H9 (cell line): ENCODE results near the gene HMG20B. TPM values are rescaled to one million over a fixed set of nuclear protein-coding genes. Genes with fewer than 3 reads are reported as not detected.

Experiments used
- DNase-seq: peaks from one replicate; pipeline ENCODE4 v3.0.0-alpha.2; 2017
- H2AFZ ChIP-seq: one replicate; pipeline ENCODE4 v1.6.1; 2013; ENCODE audit warnings: mild to moderate bottlenecking, low read length, control low read depth, moderate library complexity
- H2AK5ac ChIP-seq: 2 replicates; pipeline ENCODE4 v1.6.1; 2013; ENCODE audit warnings: low read length, control low read depth, mixed read lengths; ENCODE audit not compliant: insufficient read length
- H2BK120ac ChIP-seq: one replicate; pipeline ENCODE4 v1.6.1; 2013; ENCODE audit warnings: low read depth, mild to moderate bottlenecking, low read length, control low read depth, inconsistent platforms; ENCODE audit not compliant: poor library complexity, severe bottlenecking
- H2BK12ac ChIP-seq: 2 replicates; pipeline ENCODE4 v1.6.1; 2013; ENCODE audit warnings: low read length, control low read depth, mixed read lengths, low read depth; ENCODE audit not compliant: insufficient read length
- H2BK15ac ChIP-seq: 2 replicates; pipeline ENCODE4 v1.6.1; 2013; ENCODE audit warnings: low read depth, low read length, control low read depth
- H2BK20ac ChIP-seq: one replicate; pipeline ENCODE4 v1.6.1; 2013; ENCODE audit warnings: low read depth, mild to moderate bottlenecking, low read length, control low read depth, inconsistent platforms; ENCODE audit not compliant: poor library complexity, severe bottlenecking
- H2BK5ac ChIP-seq: 2 replicates; pipeline ENCODE4 v1.6.1; 2013; ENCODE audit warnings: low read length, control low read depth, mixed read lengths; ENCODE audit not compliant: insufficient read length
- H3K14ac ChIP-seq: 2 replicates; pipeline ENCODE4 v1.6.1; 2013; ENCODE audit warnings: low read length, control low read depth; ENCODE audit not compliant: insufficient read depth
- H3K18ac ChIP-seq: 2 replicates; pipeline ENCODE4 v1.6.1; 2013; ENCODE audit warnings: low read depth, mild to moderate bottlenecking, mixed read lengths, low read length, control low read depth; ENCODE audit not compliant: insufficient read length
- H3K23ac ChIP-seq: 2 replicates; pipeline ENCODE4 v1.6.1; 2013; ENCODE audit warnings: low read length, control low read depth, mixed read lengths, low read depth; ENCODE audit not compliant: insufficient read length
- H3K23me2 ChIP-seq: 2 replicates; pipeline ENCODE4 v1.6.1; 2013; ENCODE audit warnings: low read depth, mild to moderate bottlenecking, mixed read lengths, low read length, control low read depth; ENCODE audit not compliant: insufficient read length, poor library complexity, severe bottlenecking
- H3K27ac ChIP-seq: 2 replicates; pipeline ENCODE4 v1.5.1; 2013; ENCODE audit warnings: low read length, control low read depth, mixed read lengths, low read depth; ENCODE audit not compliant: insufficient read length
- H3K27me3 ChIP-seq: 2 replicates; pipeline ENCODE4 v1.6.1; 2013; ENCODE audit warnings: low read length, control low read depth, inconsistent platforms; ENCODE audit not compliant: insufficient read depth
- H3K4ac ChIP-seq: 2 replicates; pipeline ENCODE4 v1.6.1; 2013; ENCODE audit warnings: low read depth, mild to moderate bottlenecking, control low read depth, inconsistent platforms, low read length, moderate library complexity
- H3K4me1 ChIP-seq: 2 replicates; pipeline ENCODE4 v1.6.1; 2013; ENCODE audit warnings: low read length, control low read depth, inconsistent platforms; ENCODE audit not compliant: insufficient read depth
- H3K4me2 ChIP-seq: 2 replicates; pipeline ENCODE4 v1.6.1; 2013; ENCODE audit warnings: low read length, control low read depth, mixed read lengths; ENCODE audit not compliant: insufficient read length, insufficient read depth
- H3K56ac ChIP-seq: 2 replicates; pipeline ENCODE4 v1.6.1; 2013; ENCODE audit warnings: low read depth, mild to moderate bottlenecking, mixed read lengths, low read length, control low read depth; ENCODE audit not compliant: insufficient read length
- H3K79me1 ChIP-seq: 2 replicates; pipeline ENCODE4 v1.6.1; 2013; ENCODE audit warnings: low read depth, mild to moderate bottlenecking, moderate library complexity, low read length, control low read depth, inconsistent platforms; ENCODE audit not compliant: insufficient read depth, poor library complexity, severe bottlenecking
- H3K79me2 ChIP-seq: 2 replicates; pipeline ENCODE4 v1.6.1; 2013; ENCODE audit warnings: low read length, control low read depth, inconsistent platforms; ENCODE audit not compliant: insufficient read depth
- H3K9ac ChIP-seq: 2 replicates; pipeline ENCODE4 v1.6.1; 2013; ENCODE audit warnings: low read length, control low read depth, mixed read lengths; ENCODE audit not compliant: insufficient read length; ENCODE audit errors: extremely low read depth
- H3K9me3 ChIP-seq: one replicate; pipeline ENCODE4 v1.6.1; 2013; ENCODE audit warnings: low read depth, low read length, inconsistent platforms; ENCODE audit not compliant: control insufficient read depth
- H3T11ph ChIP-seq: one replicate; pipeline ENCODE4 v1.6.1; 2013; ENCODE audit warnings: mild to moderate bottlenecking, low read length, control low read depth, inconsistent platforms
- H4K20me1 ChIP-seq: one replicate; pipeline ENCODE4 v1.6.1; 2013; ENCODE audit not compliant: control insufficient read depth, insufficient read length, insufficient read depth
- H4K5ac ChIP-seq: 2 replicates; pipeline ENCODE4 v1.6.1; 2013; ENCODE audit warnings: low read depth, mild to moderate bottlenecking, mixed read lengths, low read length, control low read depth; ENCODE audit not compliant: insufficient read length
- H4K8ac ChIP-seq: replicated peaks from 2 replicates; pipeline ENCODE4 v1.6.1; 2013; ENCODE audit warnings: low read length, control low read depth, mixed read lengths, low read depth; ENCODE audit not compliant: insufficient read length
- H4K91ac ChIP-seq: 2 replicates; pipeline ENCODE4 v1.6.1; 2013; ENCODE audit warnings: low read depth, mild to moderate bottlenecking, moderate library complexity, mixed read lengths, low read length, control low read depth; ENCODE audit not compliant: insufficient read length
- H3K27ac Mint-ChIP-seq, 3 experiments: 2 replicates in 2 of 3; 3 replicates in 1 of 3; pipeline ENCODE4 v1.8.0; 2020 to 2021; ENCODE audit warnings: mixed read lengths in 3 of 3, mild to moderate bottlenecking in 1 of 3, moderate library complexity in 1 of 3
- H3K27me3 Mint-ChIP-seq: 2 replicates; pipeline ENCODE4 v1.8.0; 2021; ENCODE audit warnings: low read depth, mild to moderate bottlenecking, moderate library complexity, mixed read lengths
- H3K36me3 Mint-ChIP-seq, 3 experiments: 2 replicates in 2 of 3; 3 replicates in 1 of 3; pipeline ENCODE4 v1.8.0; 2020 to 2021; ENCODE audit warnings: low read depth in 3 of 3, mixed read lengths in 3 of 3; ENCODE audit not compliant: insufficient read depth in 1 of 3
- H3K4me1 Mint-ChIP-seq, 2 experiments: 2 replicates each; pipeline ENCODE4 v1.8.0; 2020; ENCODE audit warnings: mixed read lengths in 2 of 2
- H3K4me3 Mint-ChIP-seq, 2 experiments: 2 replicates in 1 of 2; 3 replicates in 1 of 2; pipeline ENCODE4 v1.8.0; 2020 to 2021; ENCODE audit warnings: mild to moderate bottlenecking in 2 of 2, mixed read lengths in 2 of 2, moderate library complexity in 1 of 2
- H3K9me3 Mint-ChIP-seq, 2 experiments: 2 replicates in 1 of 2; 3 replicates in 1 of 2; pipeline ENCODE4 v1.8.0; 2020; ENCODE audit warnings: mild to moderate bottlenecking in 2 of 2, mixed read lengths in 2 of 2, moderate library complexity in 1 of 2
- CTCF ChIP-seq: fragments of 200-600 bp; sonication (generic); conservative IDR thresholded peaks from 3 replicates; pipeline ENCODE4 v1.8.0; 2021; ENCODE audit warnings: antibody characterized with exemption, mild to moderate bottlenecking
- WGBS: extraction: QIAGEN DNeasy Blood & Tissue Kit; methylation state at CpG from one replicate; pipeline ENCODE4 v1.1.7; 2013; ENCODE audit warnings: missing lambda C conversion rate, low lambda C conversion rate, mixed read lengths; ENCODE audit not compliant: insufficient read length; ENCODE audit errors: extremely low coverage; 5-methylcytosine and 5-hydroxymethylcytosine counted together
- total RNA-seq: library from RNA; stranded (reverse); gene quantifications from 2 replicates; pipeline ENCODE4 v1.2.1, GENCODE V29; 2021

Gene HMG20B
- total RNA-seq, 1 experiment from 2014 or later, result 58.1 TPM

GRCh38 chr19:3577723-3578344 lies 5.1 kb downstream of the HMG20B start:
- Histone ChIP-seq H3K9ac (no peak overlapping the region), H3K27ac (no peak overlapping the region), H2BK5ac (no peak overlapping the region), H2BK12ac (no peak overlapping the region), H3K79me1 (no peaks in the 10 kb centered on the region), H2AFZ (no peak overlapping the region), H3K23me2 (peaks cover 13% of the 10 kb centered on the region), H3K27me3 (no peaks in the 10 kb centered on the region; the same call in 1 of the 2 replicates), H4K91ac (no peak overlapping the region), H3K9me3 (no peaks in the 10 kb centered on the region), H3K79me2 (no peaks in the 10 kb centered on the region), H2AK5ac (no peak overlapping the region), H4K5ac (no peak overlapping the region), H3K56ac (no peak overlapping the region), H4K20me1 (no peaks in the 10 kb centered on the region), H3K4me2 (peak overlapping the region; percentile 19), H2BK120ac (no peak overlapping the region), H2BK20ac (no peak overlapping the region), H3K4ac (no peak overlapping the region), H3K4me1 (no peaks in the 10 kb centered on the region), H3K18ac (no peak overlapping the region), H4K8ac (no peak overlapping the region), H3T11ph (no peak overlapping the region), H3K14ac (no peak overlapping the region), H2BK15ac (no peak overlapping the region), H3K23ac (no peak overlapping the region)
- H3K9me3 Mint-ChIP-seq, result no peaks in the 10 kb centered on the region; a peak in 1 of 5 replicates
- H3K36me3 Mint-ChIP-seq, result peaks cover 8 to 10% (median 9%) of the 10 kb centered on the region in 3 experiments
- peak overlapping the region in 1 of 3 experiments; percentile 89; a peak in 1 of 7 replicates for H3K27ac Mint-ChIP-seq
- peaks cover 27% of the 10 kb centered on the region for H3K27me3 Mint-ChIP-seq
- H3K4me1 Mint-ChIP-seq, result peaks cover 9 to 18% of the 10 kb centered on the region in 2 experiments
- no peak for TF ChIP-seq CTCF
- peak overlapping the region; percentile 73 to 74; a peak in 4 of 5 replicates for H3K4me3 Mint-ChIP-seq
- no CpG with 5 or more reads among the region's 60 CpGs for WGBS
- peak; percentile 86 for DNase-seq
